ENCODE data around the gene AGER. TPM values are rescaled to one million over a fixed set of nuclear protein-coding genes. Genes with fewer than 3 reads are reported as not detected.
A peak's percentile ranks its signal among the peaks of the same experiment; 100 is the strongest.

AGER gene
- total and polyA plus RNA-seq, 9 of the 15 experiments (the other 6 are each of a cell fraction or from before 2014, with no cell fraction given), result 1.2 to 11.5 (median 4.1) TPM

- TF ChIP-seq GMEB1 (CRISPR knock-in tag; IDR thresholded peaks at IDR 0.05), result peak; percentile 42; the same call in 1 of the 2 replicates
- TF ChIP-seq TAF15 (IDR thresholded peaks at IDR 0.05; ENCODE audit: low read depth, low read length), result no peak
- no peak for TF ChIP-seq ESRRB (CRISPR knock-in tag; IDR thresholded peaks at IDR 0.05; ENCODE audit: borderline replicate concordance)
- peak; percentile 96 for TF ChIP-seq ZNF592 (IDR thresholded peaks at IDR 0.05)
- no peak for TF ChIP-seq FOXP4 (CRISPR knock-in tag; IDR thresholded peaks at IDR 0.05; ENCODE audit: borderline replicate concordance)
- peak; percentile 91; the same call in 1 of the 2 replicates for TF ChIP-seq TRIM28 (IDR thresholded peaks at IDR 0.05)
- peak in 1 of 2 experiments; percentile 71 for TF ChIP-seq AFF1 (IDR thresholded peaks at IDR 0.05; ENCODE audit: low read depth in 1 of 2, partially characterized antibody in 2 of 2)
- no peak for TF ChIP-seq SPI1 (IDR thresholded peaks at IDR 0.05; ENCODE audit: borderline replicate concordance, low read depth, low read length)
- no peak for TF ChIP-seq CGGBP1 (CRISPR knock-in tag; IDR thresholded peaks at IDR 0.05)
- TF ChIP-seq PTTG1 (tag; IDR thresholded peaks at IDR 0.05; ENCODE audit: low read depth), result peak; percentile 51; the same call in 1 of the 2 replicates
- peak; percentile 79 for TF ChIP-seq HES1 (IDR thresholded peaks at IDR 0.05; ENCODE audit: low read depth)
These were observed 16.2 kb downstream of the AGER start (continued) for GRCh38 chr6:32167761-32168262.
